SJCRH30 (cell line): Measurements from ENCODE around the gene MGLL. TPM values are rescaled to one million over a fixed set of nuclear protein-coding genes. Genes with fewer than 3 reads are reported as not detected.
A peak's percentile ranks its signal among the peaks of the same experiment; 100 is the strongest.

Source experiments
- DNase-seq, 2 experiments: peaks; one replicate each; pipeline ENCODE4 v3.0.0-alpha.2; 2015 to 2020
- H3K27ac ChIP-seq: fragments of 250-450 bp; sonication (Bioruptor Pico); 2 replicates; pipeline ENCODE4 v1.5.1; 2020; ENCODE audit warnings: mild to moderate bottlenecking, moderate library complexity
- H3K27me3 ChIP-seq: fragments of 250-450 bp; sonication (Bioruptor Pico); 2 replicates; pipeline ENCODE4 v1.5.1; 2020; ENCODE audit warnings: mild to moderate bottlenecking, moderate library complexity
- H3K36me3 ChIP-seq: fragments of 250-450 bp; sonication (Bioruptor Pico); 2 replicates; pipeline ENCODE4 v1.5.1; 2020; ENCODE audit warnings: mild to moderate bottlenecking, moderate library complexity
- H3K4me1 ChIP-seq: fragments of 250-450 bp; sonication (Bioruptor Pico); 2 replicates; pipeline ENCODE4 v1.5.1; 2020; ENCODE audit warnings: mild to moderate bottlenecking, moderate library complexity
- H3K4me3 ChIP-seq: fragments of 250-450 bp; sonication (Bioruptor Pico); 2 replicates; pipeline ENCODE4 v1.5.1; 2020; ENCODE audit warnings: mild to moderate bottlenecking, moderate library complexity
- H3K9me3 ChIP-seq: fragments of 250-450 bp; sonication (Bioruptor Pico); replicated peaks from 2 replicates; pipeline ENCODE4 v1.5.1; 2020; ENCODE audit warnings: mild to moderate bottlenecking, moderate library complexity
- total RNA-seq: library from RNA; depleted of rRNA; stranded (reverse); fragments of >200 nt; shearing (Covaris generic); gene quantifications from 2 replicates; pipeline ENCODE4 v1.2.3, GENCODE V29; 2014

Gene MGLL
- total RNA-seq, 1 experiment from 2014 or later: 41.7 TPM

- H3K9me3 ChIP-seq: peaks cover 12% of the 10 kb centered on the region
- no peaks in the 10 kb centered on the region for H3K36me3 ChIP-seq
- peaks cover 19% of the 10 kb centered on the region for H3K4me1 ChIP-seq
- DNase-seq: no peak
- no peak overlapping the region for H3K4me3 ChIP-seq
- no peaks in the 10 kb centered on the region for H3K27me3 ChIP-seq
- H3K27ac ChIP-seq: no peak overlapping the region
These were observed 2.0 kb upstream of the MGLL start for GRCh38 chr3:127824151-127824825.

- H3K4me1 ChIP-seq: peaks cover 19% of the 10 kb centered on the region
- no peak for DNase-seq
- H3K36me3 ChIP-seq: peaks cover 3% of the 10 kb centered on the region; the same call in 1 of the 2 replicates
- no peak overlapping the region for H3K27ac ChIP-seq
- H3K9me3 ChIP-seq: peaks cover 11% of the 10 kb centered on the region
- peak overlapping the region; percentile 73 for H3K4me3 ChIP-seq
- no peaks in the 10 kb centered on the region for H3K27me3 ChIP-seq
These were observed 1.1 kb upstream of the MGLL start for GRCh38 chr3:127823426-127823857.

GRCh38 chr3:127822682-127823425 is 539 bp upstream of the MGLL start:
- peak overlapping the region; percentile 73 for H3K4me3 ChIP-seq
- H3K4me1 ChIP-seq: peaks cover 19% of the 10 kb centered on the region
- H3K36me3 ChIP-seq: peaks cover 4% of the 10 kb centered on the region
- DNase-seq: peak; percentile 42 to 52
- peaks cover 5% of the 10 kb centered on the region for H3K9me3 ChIP-seq
- H3K27ac ChIP-seq: peak overlapping the region; percentile 28
- no peaks in the 10 kb centered on the region for H3K27me3 ChIP-seq

- H3K27ac ChIP-seq: no peak overlapping the region
- H3K36me3 ChIP-seq: peaks cover 7% of the 10 kb centered on the region
- H3K27me3 ChIP-seq: no peaks in the 10 kb centered on the region
- peak overlapping the region; percentile 73; the same call in 1 of the 2 replicates for H3K4me3 ChIP-seq
- no peak for DNase-seq
- no peaks in the 10 kb centered on the region for H3K9me3 ChIP-seq
- H3K4me1 ChIP-seq: peaks cover 19% of the 10 kb centered on the region
These were observed 921 bp downstream of the MGLL start for GRCh38 chr3:127821394-127821793.

- Histone ChIP-seq H3K36me3 (peaks cover 7% of the 10 kb centered on the region), H3K9me3 (no peaks in the 10 kb centered on the region), H3K27ac (no peak overlapping the region), H3K4me3 (no peak overlapping the region), H3K4me1 (peaks cover 19% of the 10 kb centered on the region), H3K27me3 (no peaks in the 10 kb centered on the region)
- peak in 1 of 2 experiments; percentile 40 for DNase-seq
These were observed 1.4 kb downstream of the MGLL start for GRCh38 chr3:127820826-127821313.

- Histone ChIP-seq H3K36me3 (peaks cover 7% of the 10 kb centered on the region), H3K9me3 (no peaks in the 10 kb centered on the region), H3K4me1 (peaks cover 19% of the 10 kb centered on the region), H3K4me3 (no peak overlapping the region), H3K27ac (no peak overlapping the region), H3K27me3 (no peaks in the 10 kb centered on the region)
- no peak for DNase-seq
These were observed 2.0 kb downstream of the MGLL start for GRCh38 chr3:127820221-127820825.

- Histone ChIP-seq H3K36me3 (peaks cover 10% of the 10 kb centered on the region), H3K27me3 (no peaks in the 10 kb centered on the region), H3K9me3 (no peaks in the 10 kb centered on the region), H3K4me1 (peaks cover 19% of the 10 kb centered on the region), H3K4me3 (no peak overlapping the region), H3K27ac (no peak overlapping the region)
- no peak for DNase-seq
These were observed 2.7 kb downstream of the MGLL start for GRCh38 chr3:127819656-127820055.

GRCh38 chr3:127819086-127819485 is 3.2 kb downstream of the MGLL start:
- H3K9me3 ChIP-seq: no peaks in the 10 kb centered on the region
- no peaks in the 10 kb centered on the region for H3K27me3 ChIP-seq
- no peak overlapping the region for H3K27ac ChIP-seq
- no peak for DNase-seq
- H3K4me1 ChIP-seq: peaks cover 22% of the 10 kb centered on the region
- peaks cover 16% of the 10 kb centered on the region for H3K36me3 ChIP-seq
- H3K4me3 ChIP-seq: no peak overlapping the region

- no peak overlapping the region for H3K27ac ChIP-seq
- no peaks in the 10 kb centered on the region for H3K9me3 ChIP-seq
- H3K4me1 ChIP-seq: peaks cover 22% of the 10 kb centered on the region
- H3K4me3 ChIP-seq: no peak overlapping the region
- H3K36me3 ChIP-seq: peaks cover 28% of the 10 kb centered on the region
- no peaks in the 10 kb centered on the region for H3K27me3 ChIP-seq
- no peak for DNase-seq
These were observed 4.9 kb downstream of the MGLL start for GRCh38 chr3:127817406-127817841.

- H3K4me1 ChIP-seq: peaks cover 21% of the 10 kb centered on the region
- H3K4me3 ChIP-seq: no peak overlapping the region
- peaks cover 33% of the 10 kb centered on the region for H3K36me3 ChIP-seq
- H3K27ac ChIP-seq: no peak overlapping the region
- no peaks in the 10 kb centered on the region for H3K27me3 ChIP-seq
- DNase-seq: no peak
- no peaks in the 10 kb centered on the region for H3K9me3 ChIP-seq
These were observed 5.4 kb downstream of the MGLL start for GRCh38 chr3:127816783-127817405.

- Histone ChIP-seq H3K4me3 (no peak overlapping the region), H3K4me1 (peaks cover 12% of the 10 kb centered on the region), H3K36me3 (peaks cover 43% of the 10 kb centered on the region), H3K9me3 (0 out of 2 replicates have a peak, but pooled peaks cover under 1% of the 10 kb centered on the region), H3K27me3 (no peaks in the 10 kb centered on the region), H3K27ac (no peak overlapping the region)
- no peak for DNase-seq
These were observed 6.4 kb downstream of the MGLL start for GRCh38 chr3:127815641-127816605.

GRCh38 chr3:127815001-127815400 is 7.3 kb downstream of the MGLL start:
- DNase-seq: no peak
- Histone ChIP-seq H3K4me1 (0 out of 2 replicates have a peak, but pooled peaks cover 3% of the 10 kb centered on the region), H3K36me3 (peaks cover 50% of the 10 kb centered on the region), H3K27me3 (no peaks in the 10 kb centered on the region), H3K4me3 (no peak overlapping the region), H3K27ac (no peak overlapping the region), H3K9me3 (0 out of 2 replicates have a peak, but pooled peaks cover 3% of the 10 kb centered on the region)

GRCh38 chr3:127814325-127814781 is 8.0 kb downstream of the MGLL start:
- Histone ChIP-seq H3K36me3 (peaks cover 52% of the 10 kb centered on the region), H3K27ac (no peak overlapping the region), H3K4me1 (0 out of 2 replicates have a peak, but pooled peaks cover 3% of the 10 kb centered on the region), H3K9me3 (0 out of 2 replicates have a peak, but pooled peaks cover 3% of the 10 kb centered on the region), H3K4me3 (no peak overlapping the region), H3K27me3 (no peaks in the 10 kb centered on the region)
- no peak for DNase-seq
